ENCODE measurements around the gene SMARCAL1.

GRCh38 chr2:216504376-216504762 lies 92.1 kb downstream of the SMARCAL1 start:
- TF ChIP-seq, protein P1, sequence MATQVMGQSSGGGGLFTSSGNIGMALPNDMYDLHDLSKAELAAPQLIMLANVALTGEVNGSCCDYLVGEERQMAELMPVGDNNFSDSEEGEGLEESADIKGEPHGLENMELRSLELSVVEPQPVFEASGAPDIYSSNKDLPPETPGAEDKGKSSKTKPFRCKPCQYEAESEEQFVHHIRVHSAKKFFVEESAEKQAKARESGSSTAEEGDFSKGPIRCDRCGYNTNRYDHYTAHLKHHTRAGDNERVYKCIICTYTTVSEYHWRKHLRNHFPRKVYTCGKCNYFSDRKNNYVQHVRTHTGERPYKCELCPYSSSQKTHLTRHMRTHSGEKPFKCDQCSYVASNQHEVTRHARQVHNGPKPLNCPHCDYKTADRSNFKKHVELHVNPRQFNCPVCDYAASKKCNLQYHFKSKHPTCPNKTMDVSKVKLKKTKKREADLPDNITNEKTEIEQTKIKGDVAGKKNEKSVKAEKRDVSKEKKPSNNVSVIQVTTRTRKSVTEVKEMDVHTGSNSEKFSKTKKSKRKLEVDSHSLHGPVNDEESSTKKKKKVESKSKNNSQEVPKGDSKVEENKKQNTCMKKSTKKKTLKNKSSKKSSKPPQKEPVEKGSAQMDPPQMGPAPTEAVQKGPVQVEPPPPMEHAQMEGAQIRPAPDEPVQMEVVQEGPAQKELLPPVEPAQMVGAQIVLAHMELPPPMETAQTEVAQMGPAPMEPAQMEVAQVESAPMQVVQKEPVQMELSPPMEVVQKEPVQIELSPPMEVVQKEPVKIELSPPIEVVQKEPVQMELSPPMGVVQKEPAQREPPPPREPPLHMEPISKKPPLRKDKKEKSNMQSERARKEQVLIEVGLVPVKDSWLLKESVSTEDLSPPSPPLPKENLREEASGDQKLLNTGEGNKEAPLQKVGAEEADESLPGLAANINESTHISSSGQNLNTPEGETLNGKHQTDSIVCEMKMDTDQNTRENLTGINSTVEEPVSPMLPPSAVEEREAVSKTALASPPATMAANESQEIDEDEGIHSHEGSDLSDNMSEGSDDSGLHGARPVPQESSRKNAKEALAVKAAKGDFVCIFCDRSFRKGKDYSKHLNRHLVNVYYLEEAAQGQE (IDR thresholded peaks at IDR 0.05; ENCODE audit: insufficient read depth in 1 of 2, low read depth in 2 of 2, low read length in 2 of 2): no peak
- no peak for TF ChIP-seq TAF1 (IDR thresholded peaks at IDR 0.05; ENCODE audit: borderline replicate concordance, insufficient read depth, low read length)

Measured in PFSK-1 (cell line).